NCI-H748 (cell line): ENCODE measurements around the gene LHFPL4.
"Not testable (repeated sequence)": the region's sequence is repeated elsewhere in the genome, so short reads cannot be mapped to it uniquely, and the experiment has no call there.

Experiments
- DNase-seq: peaks from one replicate; lab custom pipeline; 2025; ENCODE audit not compliant: unreplicated experiment; lab: John Stamatoyannopoulos, UW

Gene LHFPL4

DNA sequence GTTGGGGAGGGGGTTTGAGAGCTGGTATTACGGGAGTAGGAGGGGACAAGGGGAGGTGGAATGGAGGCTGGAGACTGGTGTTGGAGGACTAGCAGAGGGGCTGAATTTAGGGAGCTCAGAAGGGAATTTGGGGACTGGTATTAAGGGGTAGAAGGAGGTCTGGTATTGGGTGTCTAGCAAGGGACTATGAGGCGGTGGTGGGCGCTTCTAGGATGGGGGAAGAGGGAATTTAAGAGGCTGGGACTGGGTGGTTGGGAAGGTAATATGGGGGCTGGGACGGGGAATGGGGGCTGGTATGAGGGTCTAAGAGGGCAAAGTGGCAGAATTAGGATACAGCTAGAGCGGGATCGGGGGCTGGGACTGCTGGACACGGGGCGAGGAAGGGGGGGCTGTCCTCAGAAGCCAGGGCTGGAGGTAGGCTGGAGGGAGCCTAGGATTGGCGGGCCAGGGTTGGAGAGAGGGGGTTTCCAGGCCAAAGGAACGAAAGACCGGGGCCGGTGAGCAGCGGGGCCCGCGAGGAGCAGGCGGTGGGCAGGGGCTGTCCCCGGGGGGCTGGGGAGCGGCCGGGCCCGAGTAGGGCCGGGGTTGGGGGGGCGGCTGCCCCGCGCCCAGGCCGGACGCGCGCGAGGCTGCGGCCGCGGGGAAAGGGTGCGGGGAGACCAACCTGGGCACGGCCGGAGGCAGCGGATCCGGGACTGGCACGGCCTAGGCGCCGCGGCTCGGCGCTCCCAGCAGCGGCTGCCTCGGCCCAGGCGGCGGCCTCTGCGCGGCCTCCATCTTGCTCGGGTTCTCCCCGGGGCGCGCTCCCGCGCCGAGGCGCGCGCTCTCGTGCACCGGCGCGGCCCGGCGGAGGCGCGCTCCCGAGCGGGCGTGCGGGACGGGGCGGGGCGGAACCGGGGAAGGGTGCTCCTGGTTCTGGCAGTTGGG lies at the start of gene LHFPL4:
TSS of gene LHFPL4 (minus strand) at position 802 of the 927 bp plus-strand sequence. CDS start 1,143 bp downstream, outside the sequence.
- no peak for DNase-seq

DNA sequence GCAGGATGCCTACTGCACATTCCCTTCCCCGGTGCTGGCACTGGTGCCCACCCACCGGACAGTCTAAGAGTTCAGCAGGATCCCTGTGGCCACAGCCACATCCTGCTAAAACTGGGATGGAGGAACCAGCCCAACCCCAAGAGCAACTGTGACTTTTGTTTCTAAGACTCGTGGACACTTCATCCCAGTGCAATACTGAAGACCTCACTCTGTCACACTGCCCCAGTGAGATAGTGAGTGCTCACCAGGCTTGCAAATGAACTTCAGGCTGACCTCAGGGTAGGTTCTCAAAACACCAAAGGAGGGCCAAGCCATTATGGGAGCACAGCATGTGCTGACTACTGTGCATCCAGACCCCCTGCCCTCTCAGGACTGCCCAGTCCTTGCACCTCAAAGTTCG lies 49.0 kb upstream of the LHFPL4 start:
- no peak for DNase-seq

DNA sequence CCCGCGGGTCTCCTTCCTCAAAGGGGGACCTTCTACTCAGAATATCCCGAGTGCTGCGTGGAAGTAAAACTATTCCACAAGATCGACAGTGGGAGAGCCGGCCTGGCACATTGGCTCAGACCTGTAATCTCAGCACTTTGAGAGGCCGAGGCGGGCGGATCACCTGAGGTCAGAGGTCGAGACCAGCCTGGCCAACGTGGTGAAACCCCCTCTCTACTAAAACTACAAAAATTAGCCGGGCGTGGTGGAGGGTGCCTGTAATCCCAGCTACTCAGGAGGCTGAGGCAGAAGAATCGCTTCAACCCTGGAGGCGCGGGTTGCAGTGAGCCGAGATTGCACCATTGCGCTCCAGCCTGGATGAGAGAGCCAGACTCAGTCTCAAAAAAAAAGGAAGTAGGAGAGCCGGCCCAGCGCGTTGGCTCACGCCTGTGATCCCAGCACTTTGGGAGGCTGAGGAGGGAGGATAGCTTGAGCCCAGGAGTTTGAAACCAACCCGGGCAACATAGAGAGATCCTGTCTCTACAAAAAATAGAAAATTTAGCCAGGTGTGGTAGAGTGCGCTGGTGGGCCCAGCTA lies 47.5 kb upstream of the LHFPL4 start:
- not testable (repeated sequence) for DNase-seq

DNA sequence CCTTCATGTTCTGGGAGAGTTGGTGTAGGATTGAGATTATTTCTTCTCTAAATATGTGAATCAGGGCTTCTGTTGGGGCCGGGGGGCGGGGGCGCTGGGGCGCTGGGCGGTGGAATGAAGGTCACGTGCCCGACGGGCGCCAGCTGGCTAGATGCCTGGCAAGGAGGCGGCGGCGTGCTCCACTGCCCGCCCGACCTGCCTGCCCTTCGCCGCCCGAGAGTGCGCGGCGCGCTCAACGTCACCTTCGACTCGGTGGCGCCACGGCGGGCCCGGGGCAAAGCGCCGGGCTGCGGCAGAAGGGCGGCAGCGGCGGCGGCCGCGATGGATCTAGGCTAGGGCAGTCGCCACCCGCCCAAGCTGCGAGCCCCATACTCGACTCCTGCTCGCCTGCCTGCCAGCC lies 47.0 kb upstream of the LHFPL4 start:
- DNase-seq: no peak

DNA sequence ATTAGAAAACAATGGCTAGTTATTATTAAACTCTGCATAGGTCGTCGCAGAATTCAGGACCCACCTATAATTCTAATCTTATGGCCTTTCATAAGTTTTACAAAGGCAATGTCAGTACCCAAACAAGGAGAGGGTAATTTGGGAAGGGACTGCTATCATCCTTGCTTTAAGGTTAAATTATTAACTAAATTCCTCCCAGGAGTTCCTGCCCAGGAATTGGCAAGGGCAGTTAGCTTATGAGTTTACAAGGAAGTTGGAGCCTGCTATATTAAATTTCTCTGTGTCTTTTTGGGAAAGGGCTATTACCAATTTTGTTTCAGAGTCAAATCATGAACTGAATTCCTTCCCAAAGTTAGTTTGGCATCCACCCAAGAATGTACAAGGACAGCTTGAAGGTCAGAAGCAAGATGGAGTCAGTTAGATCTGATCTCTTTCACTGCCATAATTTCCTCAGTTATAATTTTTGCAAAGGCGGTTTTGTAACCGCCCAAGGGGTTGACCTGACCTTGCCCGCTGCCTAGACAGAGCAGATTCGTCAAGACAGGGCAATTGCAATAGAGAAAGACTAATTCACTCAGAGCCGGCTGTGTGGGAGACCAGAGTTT lies 45.3 kb upstream of the LHFPL4 start:
- no peak for DNase-seq

DNA sequence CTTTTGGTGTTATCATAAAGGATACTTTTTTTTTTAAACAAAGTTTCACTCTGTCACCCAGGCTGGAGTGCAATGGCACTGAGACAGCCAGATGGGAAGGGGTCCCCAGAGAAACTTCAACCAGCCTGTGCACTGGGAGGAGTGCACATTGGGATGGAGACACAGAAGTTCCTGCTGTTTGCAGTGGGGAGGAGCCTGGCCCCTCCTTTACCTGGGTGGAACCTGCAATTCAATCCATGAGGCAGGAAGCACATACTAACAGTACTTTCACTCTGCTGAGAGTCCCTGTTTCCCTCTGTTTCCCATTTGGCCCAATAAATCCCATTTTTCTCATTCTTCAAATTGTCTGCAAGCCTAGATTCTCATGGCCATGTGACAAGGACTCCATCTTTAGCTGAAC lies 42.3 kb upstream of the LHFPL4 start:
- DNase-seq: no peak

DNA sequence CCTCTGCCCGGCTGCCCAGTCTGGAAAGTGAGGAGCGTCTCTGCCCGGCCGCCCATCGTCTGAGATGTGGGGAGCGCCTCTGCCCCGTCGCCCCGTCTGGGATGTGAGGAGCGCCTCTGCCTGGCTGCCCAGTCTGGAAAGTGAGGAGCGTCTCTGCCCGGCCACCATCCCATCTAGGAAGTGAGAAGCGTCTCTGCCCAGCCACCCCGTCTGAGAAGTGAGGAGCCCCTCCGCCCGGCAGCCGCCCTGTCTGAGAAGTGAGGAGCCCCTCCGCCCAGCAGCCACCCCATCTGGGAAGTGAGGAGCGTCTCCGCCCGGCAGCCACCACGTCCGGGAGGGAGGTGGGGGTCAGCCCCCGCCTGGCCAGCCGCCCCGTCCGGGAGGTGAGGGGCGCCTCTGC lies 38.2 kb upstream of the LHFPL4 start:
- DNase-seq: not testable (repeated sequence)

DNA sequence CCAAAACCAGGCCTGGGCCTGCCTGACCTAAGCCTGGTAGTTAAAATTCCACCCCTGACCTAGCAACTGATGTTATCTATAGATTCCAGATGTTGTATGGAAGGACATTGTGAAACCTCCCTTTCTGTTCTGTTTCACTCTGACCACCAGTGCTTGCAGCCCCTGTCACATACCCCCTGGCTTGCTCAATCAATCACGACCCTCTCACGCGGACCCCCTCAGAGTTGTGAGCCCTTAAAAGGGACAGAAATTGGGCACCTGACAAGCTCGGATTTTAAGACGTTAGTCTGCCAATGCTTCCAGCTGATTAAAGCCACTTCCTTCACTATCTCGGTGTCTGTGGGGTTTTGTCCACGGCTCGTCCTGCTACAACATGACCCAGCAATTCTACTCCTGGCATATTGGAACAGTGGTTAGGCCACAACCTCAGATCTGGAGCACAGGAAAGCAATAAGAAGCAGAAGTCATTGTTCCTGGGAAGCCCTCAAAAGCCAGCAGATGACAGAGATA lies 36.7 kb upstream of the LHFPL4 start:
- DNase-seq: no peak

DNA sequence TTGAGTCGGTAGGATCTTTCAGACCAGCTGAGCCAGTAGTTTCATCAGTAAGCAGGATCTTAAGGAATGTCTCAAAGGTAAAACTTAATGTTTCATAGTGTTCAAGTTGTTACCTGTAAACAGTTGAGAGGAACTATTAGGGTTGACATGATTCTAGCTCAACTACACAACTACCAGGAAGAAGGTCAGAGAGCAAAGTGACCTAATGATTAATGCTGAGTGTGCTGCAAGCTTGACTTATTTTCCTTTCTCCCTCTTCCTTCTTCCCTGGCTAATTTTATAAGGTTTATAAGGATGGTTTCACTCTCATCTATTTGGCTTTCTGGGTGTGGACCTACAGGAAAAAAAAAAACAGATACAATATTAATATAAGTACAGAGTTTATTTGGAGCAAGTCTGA lies 30.2 kb upstream of the LHFPL4 start:
- no peak for DNase-seq

DNA sequence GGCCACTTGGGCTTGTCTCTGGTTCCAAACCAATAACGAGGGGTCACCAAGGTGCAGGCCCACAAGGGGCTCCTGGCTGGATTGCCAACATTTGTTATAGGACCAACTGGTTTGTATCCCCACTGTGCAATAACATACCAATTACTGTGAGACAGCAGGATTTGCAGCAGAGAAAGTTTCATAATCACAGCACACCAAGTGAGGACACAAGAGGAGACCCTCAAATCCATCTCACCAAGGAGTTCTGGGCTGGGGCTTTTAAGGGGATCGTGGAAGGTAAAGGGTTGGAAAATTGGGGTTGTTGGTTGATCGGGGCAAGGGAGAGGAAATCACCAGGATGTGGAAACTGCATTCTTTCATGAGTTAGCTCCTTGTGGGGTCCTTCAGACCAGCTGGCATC lies 29.7 kb upstream of the LHFPL4 start:
- no peak for DNase-seq

DNA sequence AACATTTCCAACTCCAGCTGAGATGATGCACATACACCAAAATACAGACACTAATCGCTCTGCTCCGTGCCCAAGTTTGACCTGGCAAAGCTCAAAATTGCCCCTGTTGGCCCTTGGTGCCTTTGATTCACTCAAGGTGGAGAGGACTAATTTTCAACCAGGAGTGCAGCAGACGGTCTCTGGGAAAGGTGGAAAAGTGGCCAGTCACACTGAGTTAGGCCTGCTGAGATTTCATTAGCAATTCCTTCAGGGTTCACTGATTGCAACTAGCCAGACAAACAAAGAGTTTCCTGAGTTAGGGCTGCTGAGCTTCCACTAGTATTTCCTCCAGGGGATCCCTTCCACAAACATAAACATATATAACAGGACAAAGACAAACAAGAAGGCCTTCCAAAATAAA lies 28.7 kb upstream of the LHFPL4 start:
- no peak for DNase-seq

DNA sequence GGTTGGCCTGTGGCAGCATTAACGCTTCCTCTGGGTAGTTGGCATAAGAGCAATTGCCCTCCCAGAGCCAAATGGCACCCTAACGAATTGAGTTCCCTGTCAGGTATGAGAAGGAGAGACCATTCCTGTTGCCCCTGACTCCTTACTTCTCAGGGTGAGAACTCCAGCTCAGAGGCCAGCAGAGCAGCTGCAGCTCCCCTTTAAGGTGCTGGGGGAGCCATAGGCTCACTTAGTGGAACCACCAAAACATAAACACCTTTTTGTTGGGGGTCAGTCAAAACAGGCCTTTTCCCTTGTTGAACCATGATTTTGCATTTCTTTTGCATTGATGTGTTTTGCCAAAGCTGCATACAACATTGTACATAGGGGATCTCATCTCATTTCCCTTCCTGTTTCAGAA lies 28.1 kb upstream of the LHFPL4 start:
- DNase-seq: no peak

DNA sequence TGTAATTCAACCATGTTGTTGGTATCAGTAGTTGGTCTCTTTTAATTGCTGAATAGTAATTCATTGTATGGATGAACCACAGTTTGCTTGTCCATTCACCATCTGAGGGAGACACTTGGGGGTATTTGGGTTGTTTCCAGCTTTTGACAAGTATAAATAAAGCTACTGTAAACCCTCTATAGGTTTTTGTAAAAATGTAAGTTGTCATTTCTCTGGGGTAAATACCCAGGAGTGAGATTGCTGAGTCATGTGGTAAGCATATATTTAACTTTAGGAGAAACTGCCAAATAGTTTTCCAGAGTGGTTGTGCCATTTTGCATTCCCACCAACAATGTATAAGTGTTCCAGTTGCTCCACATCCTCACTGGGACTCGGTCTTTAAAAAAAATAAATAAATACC lies 15.4 kb upstream of the LHFPL4 start:
- no peak for DNase-seq

DNA sequence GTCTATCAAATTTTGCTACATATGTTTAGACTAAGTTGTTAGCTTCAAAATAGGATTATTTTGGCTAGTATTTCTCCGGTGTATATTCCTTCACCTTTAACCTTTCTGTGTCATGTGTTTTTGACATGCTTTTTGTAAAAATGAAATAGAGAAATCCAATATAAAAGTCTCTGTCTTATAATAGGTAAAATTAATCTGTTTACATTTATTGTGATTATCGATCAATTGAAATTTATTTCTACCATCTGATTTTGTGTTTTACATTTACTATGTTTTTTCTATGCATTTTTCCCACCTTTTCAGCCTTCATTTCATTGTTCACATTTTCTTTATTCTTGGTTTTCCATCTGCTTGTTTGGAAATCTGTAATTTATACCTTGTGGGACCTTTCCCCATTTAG lies 11.7 kb upstream of the LHFPL4 start:
- DNase-seq: no peak

DNA sequence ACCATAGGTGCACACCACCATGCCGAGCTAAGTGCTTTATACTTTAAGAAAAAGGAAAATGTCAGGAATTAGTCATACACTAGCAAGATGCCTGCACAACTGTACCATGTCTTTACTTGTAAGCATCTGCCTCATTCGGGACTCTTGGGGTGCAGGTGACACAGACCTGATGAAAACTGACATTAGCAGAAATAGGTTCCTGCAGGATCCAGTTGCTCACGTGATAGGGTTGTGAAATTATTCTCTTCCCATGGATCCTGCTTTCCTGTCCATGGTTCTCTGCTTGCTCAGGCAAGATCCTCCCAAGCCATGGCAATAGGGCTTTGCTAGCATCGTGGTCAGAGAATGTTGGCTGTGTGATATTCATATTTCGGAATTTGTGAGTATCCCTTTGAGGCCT lies 10.2 kb upstream of the LHFPL4 start:
- no peak for DNase-seq

DNA sequence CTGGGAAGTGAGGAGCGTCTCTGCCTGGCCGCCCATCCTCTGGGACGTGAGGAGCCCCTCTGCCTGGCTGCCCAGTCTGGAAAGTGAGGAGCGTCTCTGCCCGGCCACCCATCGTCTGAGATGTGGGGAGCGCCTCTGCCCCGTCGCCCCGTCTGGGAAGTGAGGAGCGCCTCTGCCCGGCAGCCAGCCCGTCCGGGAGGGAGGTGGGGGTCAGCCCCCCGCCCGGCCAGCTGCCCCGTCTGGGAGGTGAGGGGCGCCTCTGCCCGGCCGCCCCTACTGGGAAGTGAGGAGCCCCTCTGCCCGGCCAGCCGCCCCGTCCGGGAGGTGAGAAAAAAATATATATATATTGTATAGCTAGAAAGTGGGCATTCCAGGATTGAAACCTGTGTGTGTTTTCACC lies 6.4 kb upstream of the LHFPL4 start:
- not testable (repeated sequence) for DNase-seq

DNA sequence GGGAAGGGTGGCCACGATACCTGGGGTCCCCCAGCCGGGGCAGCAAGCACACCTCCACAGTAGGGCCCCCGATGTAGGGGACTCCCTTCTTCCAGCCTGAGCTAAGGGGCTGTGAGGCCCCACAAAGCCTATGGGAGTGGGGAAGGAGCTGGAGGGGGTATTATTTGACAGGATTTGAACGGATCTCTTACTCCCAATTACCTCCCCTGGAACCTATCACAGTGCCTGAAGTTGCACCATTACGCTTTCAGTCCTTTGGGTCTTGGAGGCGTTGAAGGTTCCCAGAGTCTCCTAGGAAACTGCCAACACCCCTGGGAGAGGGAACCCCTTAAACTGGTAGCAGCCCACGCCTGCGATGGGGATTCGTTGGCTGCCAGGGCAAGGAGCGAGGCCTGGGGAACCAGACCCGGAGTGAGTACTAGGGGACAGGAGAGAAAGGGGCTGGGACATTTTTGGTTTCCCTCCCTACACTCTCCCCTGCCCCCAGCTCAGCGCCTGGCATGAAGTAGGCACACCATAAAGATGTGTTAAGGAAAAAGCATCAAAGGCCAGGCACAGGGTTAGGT lies 409 bp upstream of the LHFPL4 start:
- no peak for DNase-seq

DNA sequence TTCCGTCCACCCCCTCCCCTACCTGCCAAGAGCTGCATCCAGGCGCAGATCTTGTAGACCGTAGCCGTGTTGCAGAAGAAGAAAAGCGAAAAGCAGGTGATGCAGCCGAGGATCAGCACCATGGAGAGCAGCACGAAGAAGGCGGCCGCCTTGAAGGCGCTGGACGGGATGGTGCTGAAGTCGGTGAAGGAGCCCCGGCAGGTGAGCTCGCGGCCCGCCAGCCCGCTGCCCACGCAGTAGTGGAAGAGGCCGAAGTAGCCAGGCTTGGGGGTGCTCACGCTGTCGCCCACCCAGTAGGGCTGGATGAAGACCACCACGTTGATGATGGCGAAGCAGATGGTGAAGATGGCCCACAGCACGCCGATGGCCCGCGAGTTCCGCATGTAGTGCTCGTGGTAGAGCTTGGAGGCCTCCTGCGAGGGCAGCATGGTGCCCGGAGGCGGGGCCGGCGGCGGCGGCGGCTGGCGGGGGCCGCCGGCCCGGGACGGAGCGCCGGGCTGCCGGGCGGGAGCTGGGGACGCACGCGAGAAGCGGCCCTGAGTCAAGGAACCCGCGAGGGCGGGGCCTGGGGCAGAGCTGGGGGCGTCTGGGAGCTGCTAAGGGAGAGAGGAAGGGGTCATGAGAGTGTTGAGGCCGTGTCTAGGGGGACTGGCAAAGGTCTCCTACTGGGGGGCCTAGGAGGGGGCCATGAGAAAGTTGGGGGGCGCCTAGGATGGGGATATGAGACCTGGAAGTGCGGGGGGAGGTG lies 1.2 kb downstream of the LHFPL4 start:
- DNase-seq: no peak

DNA sequence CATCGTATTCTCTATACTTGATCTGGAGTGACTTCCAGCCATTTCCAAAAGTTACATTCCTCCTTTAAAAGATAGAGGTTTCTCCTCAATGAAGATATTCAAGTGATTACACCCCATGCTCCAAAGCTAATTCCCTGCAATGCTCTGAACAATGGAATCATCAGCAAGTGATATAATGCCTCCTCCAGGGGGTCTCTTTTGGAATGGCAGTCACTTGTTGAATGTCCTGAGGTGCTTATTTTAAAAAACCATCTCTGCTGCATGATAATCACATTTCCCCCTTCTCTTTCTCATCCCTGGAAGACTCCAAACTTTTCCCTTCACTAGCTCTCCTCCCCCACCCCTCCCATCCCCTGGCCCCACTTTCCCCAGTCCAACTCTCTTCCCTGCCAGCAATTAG lies 2.6 kb downstream of the LHFPL4 start:
- no peak for DNase-seq

DNA sequence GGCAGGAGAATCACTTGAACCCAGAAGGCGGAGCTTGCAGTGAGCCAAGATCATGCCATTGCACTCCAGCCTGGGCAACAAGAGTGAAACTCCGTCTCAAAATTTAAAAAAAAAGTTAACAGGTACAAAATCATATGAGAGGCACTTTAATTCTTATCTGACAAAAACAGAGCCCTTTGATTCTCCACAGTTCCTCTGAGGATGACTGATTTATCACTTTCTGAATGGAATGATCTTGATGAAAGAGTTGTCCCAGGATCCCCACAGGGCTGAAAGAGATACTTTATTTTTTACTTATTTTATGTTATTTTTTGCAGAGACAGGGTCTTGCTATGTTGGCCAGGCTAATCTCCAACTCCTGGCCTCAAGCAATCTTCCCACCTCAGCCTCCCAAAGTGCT lies 4.0 kb downstream of the LHFPL4 start:
- DNase-seq: no peak

DNA sequence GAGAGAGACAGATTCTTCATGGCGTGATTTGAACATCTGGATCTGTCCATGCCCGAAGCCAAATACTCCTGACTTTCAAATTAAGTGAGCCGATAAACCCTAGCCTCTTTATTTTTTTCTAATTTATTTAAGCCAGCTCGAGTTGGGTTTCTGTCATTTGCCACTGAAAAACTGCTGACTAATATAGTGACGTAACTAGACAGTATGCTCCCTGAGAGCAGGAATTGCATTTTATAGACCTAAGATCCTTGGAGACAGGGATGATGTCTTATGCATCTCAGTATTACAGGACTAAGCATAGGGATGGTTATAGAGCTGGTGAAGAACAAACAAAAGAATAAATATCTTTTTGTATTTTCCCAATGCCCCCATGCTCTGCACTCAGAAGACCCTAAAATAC lies 4.6 kb downstream of the LHFPL4 start:
- DNase-seq: no peak
